H9 (cell line): ENCODE data around the gene CATSPERZ. TPM values are rescaled to one million over a fixed set of nuclear protein-coding genes. Genes with fewer than 3 reads are reported as not detected.

Experiments
- DNase-seq: peaks from one replicate; pipeline ENCODE4 v3.0.0-alpha.2; 2017
- H2AFZ ChIP-seq: one replicate; pipeline ENCODE4 v1.6.1; 2013; ENCODE audit warnings: mild to moderate bottlenecking, low read length, control low read depth, moderate library complexity
- H2AK5ac ChIP-seq: 2 replicates; pipeline ENCODE4 v1.6.1; 2013; ENCODE audit warnings: low read length, control low read depth, mixed read lengths; ENCODE audit not compliant: insufficient read length
- H2BK120ac ChIP-seq: one replicate; pipeline ENCODE4 v1.6.1; 2013; ENCODE audit warnings: low read depth, mild to moderate bottlenecking, low read length, control low read depth, inconsistent platforms; ENCODE audit not compliant: poor library complexity, severe bottlenecking
- H2BK12ac ChIP-seq: 2 replicates; pipeline ENCODE4 v1.6.1; 2013; ENCODE audit warnings: low read length, control low read depth, mixed read lengths, low read depth; ENCODE audit not compliant: insufficient read length
- H2BK15ac ChIP-seq: 2 replicates; pipeline ENCODE4 v1.6.1; 2013; ENCODE audit warnings: low read depth, low read length, control low read depth
- H2BK20ac ChIP-seq: one replicate; pipeline ENCODE4 v1.6.1; 2013; ENCODE audit warnings: low read depth, mild to moderate bottlenecking, low read length, control low read depth, inconsistent platforms; ENCODE audit not compliant: poor library complexity, severe bottlenecking
- H2BK5ac ChIP-seq: 2 replicates; pipeline ENCODE4 v1.6.1; 2013; ENCODE audit warnings: low read length, control low read depth, mixed read lengths; ENCODE audit not compliant: insufficient read length
- H3K14ac ChIP-seq: 2 replicates; pipeline ENCODE4 v1.6.1; 2013; ENCODE audit warnings: low read length, control low read depth; ENCODE audit not compliant: insufficient read depth
- H3K18ac ChIP-seq: 2 replicates; pipeline ENCODE4 v1.6.1; 2013; ENCODE audit warnings: low read depth, mild to moderate bottlenecking, mixed read lengths, low read length, control low read depth; ENCODE audit not compliant: insufficient read length
- H3K23ac ChIP-seq: 2 replicates; pipeline ENCODE4 v1.6.1; 2013; ENCODE audit warnings: low read length, control low read depth, mixed read lengths, low read depth; ENCODE audit not compliant: insufficient read length
- H3K23me2 ChIP-seq: 2 replicates; pipeline ENCODE4 v1.6.1; 2013; ENCODE audit warnings: low read depth, mild to moderate bottlenecking, mixed read lengths, low read length, control low read depth; ENCODE audit not compliant: insufficient read length, poor library complexity, severe bottlenecking
- H3K27ac ChIP-seq: 2 replicates; pipeline ENCODE4 v1.5.1; 2013; ENCODE audit warnings: low read length, control low read depth, mixed read lengths, low read depth; ENCODE audit not compliant: insufficient read length
- H3K27me3 ChIP-seq: 2 replicates; pipeline ENCODE4 v1.6.1; 2013; ENCODE audit warnings: low read length, control low read depth, inconsistent platforms; ENCODE audit not compliant: insufficient read depth
- H3K4ac ChIP-seq: 2 replicates; pipeline ENCODE4 v1.6.1; 2013; ENCODE audit warnings: low read depth, mild to moderate bottlenecking, control low read depth, inconsistent platforms, low read length, moderate library complexity
- H3K4me1 ChIP-seq: 2 replicates; pipeline ENCODE4 v1.6.1; 2013; ENCODE audit warnings: low read length, control low read depth, inconsistent platforms; ENCODE audit not compliant: insufficient read depth
- H3K4me2 ChIP-seq: 2 replicates; pipeline ENCODE4 v1.6.1; 2013; ENCODE audit warnings: low read length, control low read depth, mixed read lengths; ENCODE audit not compliant: insufficient read length, insufficient read depth
- H3K56ac ChIP-seq: 2 replicates; pipeline ENCODE4 v1.6.1; 2013; ENCODE audit warnings: low read depth, mild to moderate bottlenecking, mixed read lengths, low read length, control low read depth; ENCODE audit not compliant: insufficient read length
- H3K79me1 ChIP-seq: 2 replicates; pipeline ENCODE4 v1.6.1; 2013; ENCODE audit warnings: low read depth, mild to moderate bottlenecking, moderate library complexity, low read length, control low read depth, inconsistent platforms; ENCODE audit not compliant: insufficient read depth, poor library complexity, severe bottlenecking
- H3K79me2 ChIP-seq: 2 replicates; pipeline ENCODE4 v1.6.1; 2013; ENCODE audit warnings: low read length, control low read depth, inconsistent platforms; ENCODE audit not compliant: insufficient read depth
- H3K9ac ChIP-seq: 2 replicates; pipeline ENCODE4 v1.6.1; 2013; ENCODE audit warnings: low read length, control low read depth, mixed read lengths; ENCODE audit not compliant: insufficient read length; ENCODE audit errors: extremely low read depth
- H3K9me3 ChIP-seq: one replicate; pipeline ENCODE4 v1.6.1; 2013; ENCODE audit warnings: low read depth, low read length, inconsistent platforms; ENCODE audit not compliant: control insufficient read depth
- H3T11ph ChIP-seq: one replicate; pipeline ENCODE4 v1.6.1; 2013; ENCODE audit warnings: mild to moderate bottlenecking, low read length, control low read depth, inconsistent platforms
- H4K20me1 ChIP-seq: one replicate; pipeline ENCODE4 v1.6.1; 2013; ENCODE audit not compliant: control insufficient read depth, insufficient read length, insufficient read depth
- H4K5ac ChIP-seq: 2 replicates; pipeline ENCODE4 v1.6.1; 2013; ENCODE audit warnings: low read depth, mild to moderate bottlenecking, mixed read lengths, low read length, control low read depth; ENCODE audit not compliant: insufficient read length
- H4K8ac ChIP-seq: replicated peaks from 2 replicates; pipeline ENCODE4 v1.6.1; 2013; ENCODE audit warnings: low read length, control low read depth, mixed read lengths, low read depth; ENCODE audit not compliant: insufficient read length
- H4K91ac ChIP-seq: 2 replicates; pipeline ENCODE4 v1.6.1; 2013; ENCODE audit warnings: low read depth, mild to moderate bottlenecking, moderate library complexity, mixed read lengths, low read length, control low read depth; ENCODE audit not compliant: insufficient read length
- H3K27ac Mint-ChIP-seq, 3 experiments: 2 replicates in 2 of 3; 3 replicates in 1 of 3; pipeline ENCODE4 v1.8.0; 2020 to 2021; ENCODE audit warnings: mixed read lengths in 3 of 3, mild to moderate bottlenecking in 1 of 3, moderate library complexity in 1 of 3
- H3K27me3 Mint-ChIP-seq: 2 replicates; pipeline ENCODE4 v1.8.0; 2021; ENCODE audit warnings: low read depth, mild to moderate bottlenecking, moderate library complexity, mixed read lengths
- H3K36me3 Mint-ChIP-seq, 3 experiments: 2 replicates in 2 of 3; 3 replicates in 1 of 3; pipeline ENCODE4 v1.8.0; 2020 to 2021; ENCODE audit warnings: low read depth in 3 of 3, mixed read lengths in 3 of 3; ENCODE audit not compliant: insufficient read depth in 1 of 3
- H3K4me1 Mint-ChIP-seq, 2 experiments: 2 replicates each; pipeline ENCODE4 v1.8.0; 2020; ENCODE audit warnings: mixed read lengths in 2 of 2
- H3K4me3 Mint-ChIP-seq, 2 experiments: 2 replicates in 1 of 2; 3 replicates in 1 of 2; pipeline ENCODE4 v1.8.0; 2020 to 2021; ENCODE audit warnings: mild to moderate bottlenecking in 2 of 2, mixed read lengths in 2 of 2, moderate library complexity in 1 of 2
- H3K9me3 Mint-ChIP-seq, 2 experiments: 2 replicates in 1 of 2; 3 replicates in 1 of 2; pipeline ENCODE4 v1.8.0; 2020; ENCODE audit warnings: mild to moderate bottlenecking in 2 of 2, mixed read lengths in 2 of 2, moderate library complexity in 1 of 2
- CTCF ChIP-seq: fragments of 200-600 bp; sonication (generic); conservative IDR thresholded peaks from 3 replicates; pipeline ENCODE4 v1.8.0; 2021; ENCODE audit warnings: antibody characterized with exemption, mild to moderate bottlenecking
- WGBS: extraction: QIAGEN DNeasy Blood & Tissue Kit; methylation state at CpG from one replicate; pipeline ENCODE4 v1.1.7; 2013; ENCODE audit warnings: missing lambda C conversion rate, low lambda C conversion rate, mixed read lengths; ENCODE audit not compliant: insufficient read length; ENCODE audit errors: extremely low coverage; 5-methylcytosine and 5-hydroxymethylcytosine counted together
- total RNA-seq: library from RNA; stranded (reverse); gene quantifications from 2 replicates; pipeline ENCODE4 v1.2.1, GENCODE V29; 2021

The CATSPERZ gene
- total RNA-seq, 1 experiment from 2014 or later, result 0.92 TPM

DNA sequence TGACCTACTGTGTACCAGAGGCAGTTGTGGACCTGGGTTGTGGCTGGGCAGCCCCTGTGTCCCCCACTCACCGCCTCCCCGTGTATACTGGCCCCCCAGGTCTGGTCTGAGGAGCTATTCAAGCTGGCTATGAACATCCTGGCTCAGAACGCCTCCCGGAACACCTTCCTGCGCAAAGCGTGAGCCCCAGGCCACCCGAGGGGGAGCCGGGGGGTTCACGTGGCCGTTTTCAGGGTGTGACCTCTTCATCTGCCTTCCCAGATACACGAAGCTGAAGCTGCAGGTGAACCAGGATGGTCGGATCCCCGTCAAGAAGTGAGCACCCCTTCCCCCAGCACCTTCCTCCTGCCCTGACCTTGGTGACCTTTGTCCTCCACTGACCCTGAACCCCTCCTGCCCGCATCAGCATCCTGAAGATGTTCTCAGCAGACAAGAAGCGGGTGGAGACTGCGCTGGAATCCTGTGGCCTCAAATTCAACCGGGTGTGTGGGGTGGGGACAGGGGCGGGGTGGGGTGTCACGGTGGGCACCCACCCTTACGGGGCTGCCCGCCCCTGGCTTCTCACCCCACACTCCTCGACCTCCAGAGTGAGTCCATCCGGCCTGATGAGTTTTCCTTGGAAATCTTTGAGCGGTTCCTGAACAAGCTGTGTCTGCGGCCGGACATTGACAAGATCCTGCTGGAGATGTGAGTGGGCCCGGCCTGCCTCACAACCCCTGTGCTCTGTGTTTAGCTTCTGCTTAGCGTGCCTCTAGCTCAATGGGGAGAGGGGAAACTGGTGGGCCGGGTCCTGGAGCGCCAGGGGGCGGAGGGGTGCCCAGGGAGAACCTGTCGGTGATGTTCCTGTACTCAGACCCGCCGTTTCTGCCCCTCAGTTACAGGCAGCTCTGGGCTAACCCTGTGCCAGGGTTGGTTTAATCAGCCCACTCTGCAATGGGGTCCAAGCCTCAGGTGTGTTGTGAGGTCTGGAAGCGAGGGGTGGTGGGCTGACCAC, 44.7 kb upstream of the CATSPERZ start:
- Histone ChIP-seq H2BK15ac (no peak overlapping the region), H2BK5ac (no peak overlapping the region), H3K4me2 (no peak overlapping the region), H3K9ac (no peak overlapping the region), H4K91ac (no peak overlapping the region), H3K27ac (no peak overlapping the region), H3K79me2 (no peaks in the 10 kb centered on the region; the same call in 1 of the 2 replicates), H4K5ac (no peak overlapping the region), H4K20me1 (no peaks in the 10 kb centered on the region), H3T11ph (no peak overlapping the region), H3K27me3 (no peaks in the 10 kb centered on the region), H3K79me1 (peaks cover 3% of the 10 kb centered on the region), H3K4me1 (no peaks in the 10 kb centered on the region), H2BK120ac (no peak overlapping the region), H3K18ac (no peak overlapping the region), H3K56ac (no peak overlapping the region), H2BK12ac (no peak overlapping the region), H2AFZ (no peak overlapping the region), H3K23ac (no peak overlapping the region), H3K9me3 (no peaks in the 10 kb centered on the region), H2AK5ac (no peak overlapping the region), H3K14ac (no peak overlapping the region), H3K4ac (no peak overlapping the region), H4K8ac (no peak overlapping the region), H2BK20ac (no peak overlapping the region), H3K23me2 (peaks cover 15% of the 10 kb centered on the region)
- H3K36me3 Mint-ChIP-seq, result peaks cover 39 to 62% (median 54%) of the 10 kb centered on the region in 3 experiments; a peak in 6 of 7 replicates
- WGBS, result no CpG with 5 or more reads among the region's 35 CpGs
- TF ChIP-seq CTCF, result no peak
- no peak for DNase-seq
- no peaks in the 10 kb centered on the region for H3K9me3 Mint-ChIP-seq
- peaks cover 9 to 18% of the 10 kb centered on the region in 2 experiments for H3K4me1 Mint-ChIP-seq
- H3K27me3 Mint-ChIP-seq, result no peaks in the 10 kb centered on the region
- H3K27ac Mint-ChIP-seq, result no peak overlapping the region
- H3K4me3 Mint-ChIP-seq, result no peak overlapping the region; a peak in 1 of 5 replicates
